ENCODE data around the gene MCC.

DNA sequence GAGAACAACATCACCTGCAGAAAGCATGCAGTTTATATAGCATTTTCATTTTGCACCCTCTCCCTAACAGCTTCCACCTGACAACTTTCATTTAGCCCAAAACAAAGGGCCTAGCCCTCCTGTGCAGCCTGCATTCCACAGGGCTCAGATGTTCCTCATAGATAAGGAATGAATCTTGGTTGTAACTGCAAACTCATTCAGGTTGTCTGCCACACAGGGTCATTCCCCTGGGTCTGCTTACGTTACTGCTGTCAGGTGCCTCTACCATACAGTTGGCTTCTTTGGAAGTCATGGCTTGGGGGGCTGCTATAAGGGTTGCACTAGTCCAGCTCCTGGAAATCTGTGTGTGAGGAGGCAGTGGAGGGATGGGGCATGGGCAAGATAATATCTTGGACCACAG is 514.3 kb downstream of the MCC start:
- TF ChIP-seq, protein P1, sequence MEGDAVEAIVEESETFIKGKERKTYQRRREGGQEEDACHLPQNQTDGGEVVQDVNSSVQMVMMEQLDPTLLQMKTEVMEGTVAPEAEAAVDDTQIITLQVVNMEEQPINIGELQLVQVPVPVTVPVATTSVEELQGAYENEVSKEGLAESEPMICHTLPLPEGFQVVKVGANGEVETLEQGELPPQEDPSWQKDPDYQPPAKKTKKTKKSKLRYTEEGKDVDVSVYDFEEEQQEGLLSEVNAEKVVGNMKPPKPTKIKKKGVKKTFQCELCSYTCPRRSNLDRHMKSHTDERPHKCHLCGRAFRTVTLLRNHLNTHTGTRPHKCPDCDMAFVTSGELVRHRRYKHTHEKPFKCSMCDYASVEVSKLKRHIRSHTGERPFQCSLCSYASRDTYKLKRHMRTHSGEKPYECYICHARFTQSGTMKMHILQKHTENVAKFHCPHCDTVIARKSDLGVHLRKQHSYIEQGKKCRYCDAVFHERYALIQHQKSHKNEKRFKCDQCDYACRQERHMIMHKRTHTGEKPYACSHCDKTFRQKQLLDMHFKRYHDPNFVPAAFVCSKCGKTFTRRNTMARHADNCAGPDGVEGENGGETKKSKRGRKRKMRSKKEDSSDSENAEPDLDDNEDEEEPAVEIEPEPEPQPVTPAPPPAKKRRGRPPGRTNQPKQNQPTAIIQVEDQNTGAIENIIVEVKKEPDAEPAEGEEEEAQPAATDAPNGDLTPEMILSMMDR (IDR thresholded peaks at IDR 0.05) = no peak
- no peak for TF ChIP-seq ZFX (IDR thresholded peaks at IDR 0.05; ENCODE audit: borderline replicate concordance)
